Measurements from ENCODE around the gene RPS6KA1. TPM values are rescaled to one million over a fixed set of nuclear protein-coding genes. Genes with fewer than 3 reads are reported as not detected.

Gene RPS6KA1
- total RNA-seq, 1 donor from 2014 or later: 13.5 TPM

GRCh38 chr1:26531651-26532131 is 2.1 kb downstream of the RPS6KA1 start:
- DNase-seq (ENCODE audit: low read depth, low spot score): no peak

GRCh38 chr1:26533951-26534509 is 4.5 kb downstream of the RPS6KA1 start:
- no peak for DNase-seq (ENCODE audit: low read depth, low spot score)

GRCh38 chr1:26535201-26535600 is 5.6 kb downstream of the RPS6KA1 start:
- no peak for DNase-seq (ENCODE audit: low read depth, low spot score)

- no peak for DNase-seq (ENCODE audit: low read depth, low spot score)
Observed at GRCh38 chr1:26536081-26536480, 6.5 kb downstream of the RPS6KA1 start.

GRCh38 chr1:26536521-26536920 is 7.0 kb downstream of the RPS6KA1 start:
- DNase-seq (ENCODE audit: low read depth, low spot score): no peak

GRCh38 chr1:26537951-26538352 is 8.4 kb downstream of the RPS6KA1 start:
- no peak for DNase-seq (ENCODE audit: low read depth, low spot score)

- no peak for DNase-seq (ENCODE audit: low read depth, low spot score)
Observed at GRCh38 chr1:26538480-26539412, 9.2 kb downstream of the RPS6KA1 start.

- no peak for DNase-seq (ENCODE audit: low read depth, low spot score)
Observed at GRCh38 chr1:26539722-26540121, 10.2 kb downstream of the RPS6KA1 start.

GRCh38 chr1:26540351-26540750 is 10.8 kb downstream of the RPS6KA1 start:
- no peak for DNase-seq (ENCODE audit: low read depth, low spot score)

GRCh38 chr1:26541431-26541815 is 11.9 kb downstream of the RPS6KA1 start:
- DNase-seq (ENCODE audit: low read depth, low spot score): no peak

GRCh38 chr1:26541816-26542711 is 12.5 kb downstream of the RPS6KA1 start:
- DNase-seq (ENCODE audit: low read depth, low spot score): no peak

GRCh38 chr1:26542771-26543451 is 13.3 kb downstream of the RPS6KA1 start:
- DNase-seq (ENCODE audit: low read depth, low spot score): no peak

- no peak for DNase-seq (ENCODE audit: low read depth, low spot score)
Observed at GRCh38 chr1:26543462-26543861, 13.9 kb downstream of the RPS6KA1 start.

GRCh38 chr1:26544126-26544525 is 14.6 kb downstream of the RPS6KA1 start:
- DNase-seq (ENCODE audit: low read depth, low spot score): no peak

GRCh38 chr1:26545969-26546323 is 16.4 kb downstream of the RPS6KA1 start:
- no peak for DNase-seq (ENCODE audit: low read depth, low spot score)

GRCh38 chr1:26546375-26546774 is 16.8 kb downstream of the RPS6KA1 start:
- no peak for DNase-seq (ENCODE audit: low read depth, low spot score)

GRCh38 chr1:26546819-26547218 is 17.3 kb downstream of the RPS6KA1 start:
- no peak for DNase-seq (ENCODE audit: low read depth, low spot score)

GRCh38 chr1:26548841-26549240 is 19.3 kb downstream of the RPS6KA1 start:
- no peak for DNase-seq (ENCODE audit: low read depth, low spot score)

- DNase-seq (ENCODE audit: low read depth, low spot score): no peak
Observed at GRCh38 chr1:26550946-26551345, 21.4 kb downstream of the RPS6KA1 start.

GRCh38 chr1:26552720-26553119 is 23.2 kb downstream of the RPS6KA1 start:
- no peak for DNase-seq (ENCODE audit: low read depth, low spot score)

All from pulmonary artery endothelial cell (primary cell).